GM11168 (cell line): Measurements from ENCODE around the gene PLCB1.
"Not testable (repeated sequence)": the region's sequence is repeated elsewhere in the genome, so short reads cannot be mapped to it uniquely, and the experiment has no call there.

ENCODE experiments used
- in situ Hi-C: fragments of 300-500 bp; cut with MboI; formaldehyde crosslinking; loops from one replicate; pipeline ENCODE4 v1.12.0; 2022; ENCODE audit warnings: low sequenced_read_pairs; ENCODE audit not compliant: unreplicated experiment

PLCB1 gene

DNA sequence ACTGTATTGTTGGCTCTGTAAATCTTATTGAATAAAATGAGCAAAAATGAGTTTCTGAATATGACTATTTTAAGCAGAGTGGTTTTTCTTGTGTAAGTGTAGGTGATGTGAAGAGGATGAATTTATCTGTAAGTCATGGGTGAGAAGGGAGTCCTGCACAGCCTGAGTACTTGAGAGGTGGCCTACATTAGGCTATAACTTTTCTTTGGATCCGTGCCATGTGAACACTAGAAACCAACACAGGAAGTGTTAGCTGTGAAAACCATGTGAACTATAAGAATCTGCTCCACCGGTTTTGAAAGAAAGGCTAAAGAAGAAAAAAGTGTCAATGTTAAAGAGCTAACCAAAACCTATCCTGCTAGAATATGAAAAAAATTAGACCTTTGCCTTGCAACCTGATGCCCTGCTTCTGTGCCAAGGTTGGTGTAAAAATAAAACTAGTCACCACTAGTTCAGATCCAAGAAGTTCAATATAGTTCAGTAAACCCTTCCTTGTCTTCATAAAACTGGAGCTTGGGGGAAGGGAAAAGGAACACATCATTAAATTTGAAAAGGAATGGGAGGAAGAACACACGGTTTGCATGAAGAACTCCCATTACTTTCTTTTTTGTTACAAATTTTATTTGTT, 21.3 kb downstream of the PLCB1 start:
- in situ Hi-C loops = no loop called here

GRCh38 chr20:8154638-8155037, 22.6 kb downstream of the PLCB1 start:
- in situ Hi-C loops = no loop called here

- in situ Hi-C loops = no loop called here
Measured at GRCh38 chr20:8155229-8155628, 23.2 kb downstream of the PLCB1 start.

GRCh38 chr20:8155812-8156211, 23.7 kb downstream of the PLCB1 start:
- in situ Hi-C loops = no loop called here

GRCh38 chr20:8156235-8157079, 24.4 kb downstream of the PLCB1 start:
- in situ Hi-C loops = no loop called here

DNA sequence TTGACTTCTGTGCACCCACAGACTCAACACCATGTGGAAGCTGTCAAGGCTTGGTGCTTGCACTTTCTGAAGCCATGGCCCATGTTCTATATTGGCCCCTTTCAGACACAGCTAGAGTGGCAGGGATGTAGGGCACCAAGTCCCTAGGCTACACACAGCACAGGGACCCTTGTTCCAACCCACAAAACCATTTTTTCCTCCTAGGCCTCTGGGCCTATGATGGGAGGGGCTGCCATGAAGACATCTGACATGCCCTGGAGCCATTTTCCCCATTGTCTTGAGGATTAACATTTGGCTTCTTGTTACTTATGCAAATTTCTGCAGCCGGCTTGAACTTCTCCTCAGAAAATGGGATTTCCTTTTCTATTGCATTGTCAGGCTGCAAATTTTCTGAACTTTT, 27.2 kb downstream of the PLCB1 start:
- in situ Hi-C loops = not testable (repeated sequence)

DNA sequence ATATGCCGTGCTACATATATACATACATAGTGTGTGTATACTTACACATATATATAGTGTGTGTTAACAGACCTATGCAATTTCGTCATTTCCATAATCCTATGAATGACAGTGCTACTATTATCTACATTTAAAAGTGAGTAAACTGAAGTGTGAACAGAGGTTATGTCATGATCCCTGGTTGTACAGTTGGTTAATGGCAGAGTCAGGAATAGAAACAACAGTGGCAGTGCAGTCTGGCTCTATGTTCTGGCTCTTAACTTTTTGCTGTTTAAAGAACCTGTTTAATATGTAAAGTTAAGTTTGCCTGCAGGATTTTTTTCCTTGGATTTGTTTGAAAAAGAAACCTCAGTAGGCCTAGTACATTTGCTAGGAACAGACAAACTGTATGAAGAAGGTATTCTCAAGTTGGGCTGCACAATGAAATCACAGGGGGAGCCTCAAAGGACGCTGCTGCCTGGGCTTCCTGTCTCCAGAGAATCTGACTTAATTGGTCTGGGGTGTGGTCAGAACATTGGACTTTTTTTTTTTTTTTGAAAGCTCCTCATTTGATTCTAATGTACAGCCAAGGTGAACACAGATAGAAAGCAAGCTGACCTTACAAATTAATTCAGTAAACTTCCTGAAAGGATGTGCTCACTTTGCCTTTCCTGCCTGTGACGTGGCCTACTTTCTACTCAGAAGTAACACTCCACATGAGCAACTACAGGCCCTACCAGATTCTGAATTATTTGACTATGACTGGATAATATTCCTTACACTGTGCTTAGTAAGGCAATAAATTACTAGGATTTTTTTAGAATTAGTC, 29.4 kb downstream of the PLCB1 start:
- in situ Hi-C loops = no loop called here

DNA sequence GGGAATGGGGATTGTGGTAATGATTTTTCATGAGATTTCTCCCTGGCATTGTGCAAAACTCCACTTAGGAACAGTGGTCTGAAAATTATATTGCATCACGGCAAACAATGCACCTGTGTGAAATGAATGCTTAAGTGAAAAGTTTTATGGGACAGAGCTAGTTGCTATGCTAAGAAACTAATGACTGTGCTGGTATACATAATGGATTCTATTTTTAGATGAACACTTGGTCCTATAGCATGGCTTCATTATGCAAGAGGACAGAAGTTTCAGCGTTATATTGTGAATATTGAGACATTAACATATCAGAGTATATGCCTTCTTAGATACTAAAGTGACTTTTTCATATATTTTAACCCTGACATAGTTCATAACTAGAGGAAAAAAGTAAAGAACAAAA, 30.5 kb downstream of the PLCB1 start:
- in situ Hi-C loops = no loop called here

- in situ Hi-C loops = no loop called here
Measured at GRCh38 chr20:8163543-8163942, 31.5 kb downstream of the PLCB1 start.

GRCh38 chr20:8166730-8167129, 34.7 kb downstream of the PLCB1 start:
- in situ Hi-C loops = no loop called here

GRCh38 chr20:8168785-8169288, 36.8 kb downstream of the PLCB1 start:
- in situ Hi-C loops = no loop called here

GRCh38 chr20:8170921-8171320, 38.9 kb downstream of the PLCB1 start:
- in situ Hi-C loops = no loop called here

DNA sequence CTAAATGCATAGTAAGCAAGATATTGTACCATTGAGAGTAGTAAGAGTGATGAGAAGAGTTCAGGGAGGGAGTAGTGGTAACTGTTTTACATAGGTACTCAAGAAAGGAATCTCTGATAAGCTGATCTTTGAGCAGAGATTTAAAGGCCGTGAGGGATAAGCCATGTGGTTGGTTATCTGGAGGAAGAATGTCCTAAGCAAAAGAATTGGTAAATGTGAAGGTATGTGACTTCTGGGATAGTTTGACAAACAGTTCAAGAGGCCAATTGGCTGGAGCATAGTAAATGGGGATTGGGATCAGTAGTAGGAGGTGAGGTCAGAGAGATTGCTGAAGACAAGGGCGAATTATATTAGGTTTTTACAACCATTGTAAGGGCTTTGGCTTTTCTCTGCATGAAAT, 40.1 kb downstream of the PLCB1 start:
- in situ Hi-C loops = no loop called here

DNA sequence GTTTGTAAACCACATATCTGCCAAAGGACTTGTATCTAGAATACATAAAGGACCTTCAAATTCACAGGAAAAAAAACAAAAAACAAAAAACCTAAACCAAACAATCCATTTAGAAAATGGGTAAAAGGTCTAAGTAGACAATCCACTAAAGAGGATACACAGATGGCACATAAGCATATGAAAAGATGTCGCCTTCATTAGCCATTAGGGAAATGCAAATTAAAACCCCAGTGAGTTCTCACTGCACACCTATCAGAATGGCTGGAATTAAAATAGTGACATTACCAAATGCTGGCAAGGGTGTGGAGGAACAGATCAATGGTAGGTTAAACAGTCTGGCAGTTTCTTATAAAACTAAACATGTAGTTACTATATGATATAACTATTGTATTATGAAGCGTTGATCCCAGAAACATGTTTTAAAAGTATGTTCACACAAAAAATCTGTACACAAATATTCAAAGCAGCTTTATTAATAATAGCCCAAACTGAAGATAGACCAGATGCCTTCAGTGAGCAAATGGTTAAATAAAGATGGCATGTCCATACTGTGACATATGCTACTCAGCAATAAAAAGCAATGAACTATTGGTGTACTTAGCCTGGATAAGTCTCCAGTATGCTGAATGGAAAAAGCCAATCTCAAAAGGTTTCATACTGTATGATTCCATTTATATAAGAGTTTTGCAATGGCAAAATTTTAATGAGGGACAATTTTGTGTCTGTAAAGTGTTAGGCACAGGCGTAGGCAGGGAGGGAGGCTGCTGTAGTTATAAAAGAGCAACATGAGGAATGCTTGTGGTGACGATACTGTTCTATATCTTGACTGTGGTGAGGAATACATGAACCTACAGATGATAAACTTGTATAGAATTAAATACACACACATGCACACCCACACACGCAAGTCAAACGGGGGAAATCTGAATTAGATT, 43.9 kb downstream of the PLCB1 start:
- in situ Hi-C loops = no loop called here

GRCh38 chr20:8183526-8183925, 51.5 kb downstream of the PLCB1 start:
- in situ Hi-C loops = no loop called here

GRCh38 chr20:8187740-8188139, 55.7 kb downstream of the PLCB1 start:
- in situ Hi-C loops = no loop called here

GRCh38 chr20:8190043-8190880, 58.2 kb downstream of the PLCB1 start:
- in situ Hi-C loops = no loop called here

GRCh38 chr20:8194721-8195120, 62.7 kb downstream of the PLCB1 start:
- in situ Hi-C loops = no loop called here

DNA sequence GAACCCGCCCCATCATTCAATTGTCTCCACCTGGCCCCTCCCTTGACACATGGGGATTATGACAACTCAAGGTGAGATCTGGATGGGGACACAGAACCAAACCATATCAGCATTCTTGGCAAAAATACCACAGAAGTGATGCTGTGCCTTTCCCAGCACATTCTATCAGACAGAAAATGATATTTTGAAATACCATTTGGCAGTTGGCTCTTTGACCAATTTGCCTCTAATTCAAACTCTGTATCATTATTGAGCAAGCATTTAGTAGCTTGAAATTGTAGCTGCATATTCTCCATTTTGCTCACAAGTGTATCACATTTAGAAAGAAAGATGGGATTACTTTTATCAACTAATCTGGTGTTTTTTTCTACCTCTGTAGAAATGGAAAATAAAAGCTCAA, 64.0 kb downstream of the PLCB1 start:
- in situ Hi-C loops = no loop called here
